HG03442 (cell line): ENCODE results near the gene NDUFB3.
"Not testable (repeated sequence)": the region's sequence is repeated elsewhere in the genome, so short reads cannot be mapped to it uniquely, and the experiment has no call there.

Experiments
- ATAC-seq: cut with Tn5 transposase; IDR thresholded peaks from one replicate; pipeline ENCODE4 v1.9.1; 2021; ENCODE audit warnings: mild to moderate bottlenecking, moderate library complexity; ENCODE audit not compliant: unreplicated experiment

Gene NDUFB3

GRCh38 chr2:201090574-201090973, 18.8 kb downstream of the NDUFB3 start:
- ATAC-seq, result no peak

- no peak for ATAC-seq
These were observed 21.8 kb downstream of the NDUFB3 start for GRCh38 chr2:201093573-201093972.

GRCh38 chr2:201100497-201100896, 28.7 kb downstream of the NDUFB3 start:
- ATAC-seq, result no peak

GRCh38 chr2:201105759-201106158, 34.0 kb downstream of the NDUFB3 start:
- no peak for ATAC-seq

GRCh38 chr2:201107624-201108023, 35.8 kb downstream of the NDUFB3 start:
- no peak for ATAC-seq

GRCh38 chr2:201108341-201108740, 36.5 kb downstream of the NDUFB3 start:
- no peak for ATAC-seq

GRCh38 chr2:201109186-201109585, 37.4 kb downstream of the NDUFB3 start:
- no peak for ATAC-seq

GRCh38 chr2:201110615-201111014, 38.8 kb downstream of the NDUFB3 start:
- ATAC-seq, result no peak

- no peak for ATAC-seq
These were observed 39.3 kb downstream of the NDUFB3 start for GRCh38 chr2:201111096-201111495.

- no peak for ATAC-seq
These were observed 42.5 kb downstream of the NDUFB3 start for GRCh38 chr2:201114350-201114749.

GRCh38 chr2:201114846-201115245, 43.0 kb downstream of the NDUFB3 start:
- ATAC-seq, result no peak

- ATAC-seq, result peak; percentile 33
These were observed 44.5 kb downstream of the NDUFB3 start, which contains the start of gene CFLAR for GRCh38 chr2:201116115-201116958. Gene CFLAR (plus strand): TSS chr2:201116164. CDS start chr2:201129866, 13,702 bp downstream.

GRCh38 chr2:201116959-201117734, 45.3 kb downstream of the NDUFB3 start:
- ATAC-seq, result peak; percentile 13

- ATAC-seq, result not testable (repeated sequence)
These were observed 45.9 kb downstream of the NDUFB3 start for GRCh38 chr2:201117735-201118094.

GRCh38 chr2:201118121-201118960, 46.5 kb downstream of the NDUFB3 start:
- ATAC-seq, result peak; percentile 42

GRCh38 chr2:201118961-201119854, 47.4 kb downstream of the NDUFB3 start:
- ATAC-seq, result no peak

GRCh38 chr2:201122276-201122675, 50.5 kb downstream of the NDUFB3 start:
- no peak for ATAC-seq

GRCh38 chr2:201126308-201127151, 54.7 kb downstream of the NDUFB3 start:
- peak; percentile 26 for ATAC-seq

- no peak for ATAC-seq
These were observed 55.3 kb downstream of the NDUFB3 start for GRCh38 chr2:201127152-201127511.
